HG03460 (cell line): Measurements from ENCODE around the gene KRR1.
"Not testable (repeated sequence)": the region's sequence is repeated elsewhere in the genome, so short reads cannot be mapped to it uniquely, and the experiment has no call there.

ENCODE experiments used
- ATAC-seq: cut with Tn5 transposase; IDR thresholded peaks from one replicate; pipeline ENCODE4 v1.9.1; 2021; ENCODE audit not compliant: unreplicated experiment

The KRR1 gene

DNA sequence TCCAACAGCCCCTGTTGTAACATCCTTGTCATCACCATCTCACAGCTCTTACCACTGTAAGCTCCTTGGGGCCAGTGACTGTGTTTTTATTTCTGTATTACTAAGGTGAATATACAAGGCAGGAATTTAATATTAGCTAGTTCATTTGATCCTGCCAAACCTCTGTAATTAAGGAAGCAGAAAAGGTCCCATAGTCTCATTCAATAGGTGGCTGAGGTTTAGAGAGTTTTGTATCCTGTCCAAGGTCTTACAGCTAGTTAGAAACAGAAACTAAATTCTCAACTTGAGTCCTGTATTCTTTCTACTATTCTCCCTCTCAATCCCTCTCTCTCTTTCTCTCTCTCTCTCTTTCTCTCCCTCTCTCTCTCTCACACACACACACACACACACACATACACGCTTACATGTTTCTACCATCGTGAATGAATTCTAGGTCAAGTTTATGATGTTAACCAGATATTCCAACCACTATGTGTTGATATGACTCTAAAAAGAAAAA lies 31.4 kb downstream of the KRR1 start:
- peak; percentile 41 for ATAC-seq

DNA sequence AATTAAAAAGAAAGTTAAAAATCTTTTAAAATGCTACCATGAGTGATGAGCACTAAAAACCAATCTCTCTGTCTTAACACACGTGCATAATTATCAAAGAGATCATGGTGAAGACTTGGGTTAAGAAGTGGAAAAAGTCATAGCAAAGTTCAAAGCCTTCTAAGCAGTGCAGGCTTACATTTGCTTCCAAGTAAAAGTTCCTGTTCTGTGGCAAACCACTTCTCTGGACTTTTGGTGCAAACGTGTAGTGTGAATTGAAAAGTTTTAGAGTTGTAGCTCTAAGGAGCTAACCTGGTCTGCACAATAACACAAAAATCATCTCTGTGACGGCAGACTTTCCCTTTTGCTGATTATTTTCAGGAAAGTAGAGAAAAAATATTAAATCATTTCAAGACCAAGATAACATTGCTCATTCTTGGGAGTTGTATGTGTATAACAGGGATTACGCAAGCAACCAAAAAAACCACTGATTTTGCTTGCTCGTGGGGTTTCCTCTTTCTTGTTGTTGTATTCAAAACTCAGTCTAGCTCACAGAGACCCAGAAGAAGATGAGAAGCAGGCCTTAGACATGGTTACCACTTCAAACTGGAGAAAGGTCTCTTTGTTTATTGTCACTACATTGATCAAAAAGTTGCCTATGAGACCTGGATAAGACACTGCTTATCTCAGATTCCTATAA lies 33.2 kb downstream of the KRR1 start:
- ATAC-seq = peak; percentile 26

DNA sequence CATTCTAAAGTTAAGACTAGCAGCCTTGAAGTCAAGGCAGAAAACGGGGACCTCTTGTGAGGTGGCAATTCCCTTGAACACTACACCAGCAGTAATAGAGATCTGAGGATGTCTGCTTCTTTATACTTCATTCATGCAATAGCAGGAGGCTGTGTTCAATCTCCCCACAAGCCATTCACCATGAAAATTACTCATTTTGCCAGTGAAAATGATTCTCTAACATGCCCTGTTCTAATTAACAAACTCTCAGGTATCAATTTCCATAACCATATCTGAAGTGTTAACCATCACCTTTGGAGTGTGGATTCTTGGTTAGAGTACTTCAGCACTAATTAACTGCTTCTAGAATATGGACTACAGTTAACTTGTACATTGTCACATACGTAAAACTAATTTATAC lies 34.3 kb downstream of the KRR1 start:
- ATAC-seq = no peak

DNA sequence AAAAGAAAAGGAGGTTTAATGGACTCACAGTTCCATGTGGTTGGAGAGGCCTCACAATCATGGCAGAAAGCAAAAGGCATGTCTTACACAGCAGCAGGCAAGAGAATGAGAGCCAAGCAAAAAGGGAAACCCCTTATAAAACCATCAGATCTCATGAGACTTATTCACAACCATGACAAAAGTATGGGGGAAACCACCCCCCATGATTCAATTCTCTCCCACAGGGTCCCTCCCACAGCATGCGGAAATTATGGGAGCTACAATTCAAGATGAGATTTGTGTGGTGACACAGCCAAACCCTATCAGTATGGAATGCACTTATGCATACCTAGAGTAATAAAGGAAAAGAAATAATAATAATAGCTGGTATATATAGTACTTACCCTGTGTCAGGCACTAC lies 35.3 kb downstream of the KRR1 start:
- no peak for ATAC-seq

GRCh38 chr12:75474116-75474515 lies 37.3 kb downstream of the KRR1 start:
- ATAC-seq = no peak

GRCh38 chr12:75471902-75472890 lies 39.2 kb downstream of the KRR1 start:
- no peak for ATAC-seq

- ATAC-seq = no peak
These were observed 51.2 kb downstream of the KRR1 start for GRCh38 chr12:75460204-75460603.

GRCh38 chr12:75459755-75460154 lies 51.7 kb downstream of the KRR1 start:
- ATAC-seq = no peak

DNA sequence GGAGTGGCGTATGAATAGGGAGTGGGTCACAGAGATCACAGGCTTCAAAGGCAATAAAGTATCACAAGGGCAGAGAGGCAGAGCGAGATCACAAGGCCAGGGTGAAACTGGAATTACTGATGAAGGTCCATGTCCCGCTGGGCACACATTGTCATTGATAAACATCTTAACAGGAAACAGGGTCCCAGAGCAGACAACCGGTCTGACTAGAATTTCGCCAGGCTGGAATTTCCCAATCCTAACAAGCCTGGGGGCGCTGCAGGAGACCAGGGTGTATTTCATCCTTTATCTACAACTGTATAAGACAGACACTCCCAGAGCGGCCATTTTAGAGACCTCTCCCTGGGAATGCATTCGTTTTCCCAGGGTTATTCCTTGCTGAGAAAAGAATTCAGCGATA lies 53.5 kb downstream of the KRR1 start:
- ATAC-seq = not testable (repeated sequence)

- no peak for ATAC-seq
These were observed 54.2 kb downstream of the KRR1 start for GRCh38 chr12:75457191-75457590.

- ATAC-seq = no peak
These were observed 55.6 kb downstream of the KRR1 start for GRCh38 chr12:75455839-75456238.

DNA sequence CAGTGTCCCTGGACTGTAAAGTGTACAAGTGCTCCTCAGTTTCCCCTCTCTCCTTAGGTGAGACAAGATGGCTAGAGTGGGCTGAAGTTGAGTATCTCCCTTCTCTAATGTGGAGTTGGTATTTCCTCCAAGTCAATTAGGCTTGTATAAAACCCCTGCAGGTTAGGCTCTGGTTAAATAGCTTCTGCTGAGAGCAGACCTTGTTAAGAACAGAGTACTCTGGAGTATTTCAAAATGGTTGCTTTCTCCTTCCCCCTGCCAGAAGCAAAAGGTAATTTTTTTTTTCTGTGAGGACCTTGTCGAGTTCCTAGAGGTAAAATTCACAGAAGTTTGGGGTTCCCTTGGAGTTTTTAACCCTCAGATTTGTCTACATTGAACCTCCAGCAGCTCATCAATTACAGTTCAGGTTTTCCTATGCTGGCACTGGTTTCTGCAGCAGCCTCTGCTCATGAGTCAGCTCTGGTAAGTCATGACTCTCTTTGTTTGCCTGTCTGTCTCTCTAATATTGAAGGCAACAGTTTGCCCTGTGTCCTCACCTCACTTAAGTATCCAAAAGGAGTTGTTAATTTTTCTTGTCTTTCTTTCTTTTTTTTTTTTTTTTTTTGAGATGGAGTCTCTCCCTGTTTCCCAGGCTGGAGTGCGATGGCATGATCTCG lies 58.6 kb downstream of the KRR1 start:
- ATAC-seq = no peak

DNA sequence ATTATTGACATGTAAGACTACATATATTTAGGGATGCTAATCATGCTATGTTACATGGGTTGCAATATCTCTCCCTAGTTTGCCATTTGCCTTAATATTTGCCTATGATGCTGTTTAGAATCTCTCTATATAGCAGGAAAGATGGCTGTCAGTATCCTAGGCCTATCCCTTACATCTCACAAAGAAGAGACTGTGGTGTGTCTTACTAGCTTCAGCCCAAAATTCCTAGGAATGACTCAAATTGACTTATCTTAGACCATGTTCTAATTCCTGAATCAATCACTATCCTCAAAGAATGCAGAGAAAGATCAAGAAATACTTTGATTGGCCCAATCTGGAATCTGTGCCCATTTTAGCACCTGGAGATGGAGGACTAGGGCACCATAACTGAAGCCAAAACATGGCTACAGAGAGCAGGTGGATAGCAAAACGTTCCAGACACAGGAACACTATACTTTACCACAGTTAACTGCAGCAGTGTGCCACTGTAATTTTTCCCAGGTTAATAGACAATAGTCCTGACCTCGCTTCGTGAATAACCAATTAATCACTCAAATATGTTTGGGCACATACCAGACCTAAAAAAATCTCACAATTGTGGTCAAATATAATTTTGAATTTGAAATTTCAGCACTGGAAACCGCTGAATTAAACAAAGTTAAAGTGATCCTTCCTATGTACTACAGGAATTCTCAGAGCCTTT lies 63.6 kb downstream of the KRR1 start:
- no peak for ATAC-seq

DNA sequence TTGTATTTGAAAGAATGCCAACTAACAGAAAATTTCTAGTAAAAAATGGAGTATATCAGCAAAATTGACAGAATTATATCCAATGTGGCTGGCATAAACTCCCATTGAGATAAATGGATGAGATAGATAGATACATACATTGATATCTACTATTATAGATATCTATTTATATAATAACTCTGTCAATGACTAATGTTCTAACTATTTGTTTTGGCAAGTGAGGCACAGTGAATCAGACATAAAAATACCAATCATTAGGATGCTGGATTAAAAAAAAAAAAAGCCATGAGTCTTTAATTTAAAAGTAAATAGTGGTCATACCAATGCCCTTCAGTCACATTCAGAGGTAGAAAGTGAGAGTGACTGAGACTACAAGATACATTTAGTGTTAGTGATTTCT lies 64.6 kb downstream of the KRR1 start:
- no peak for ATAC-seq

GRCh38 chr12:75445137-75445507 lies 66.3 kb downstream of the KRR1 start:
- not testable (repeated sequence) for ATAC-seq

DNA sequence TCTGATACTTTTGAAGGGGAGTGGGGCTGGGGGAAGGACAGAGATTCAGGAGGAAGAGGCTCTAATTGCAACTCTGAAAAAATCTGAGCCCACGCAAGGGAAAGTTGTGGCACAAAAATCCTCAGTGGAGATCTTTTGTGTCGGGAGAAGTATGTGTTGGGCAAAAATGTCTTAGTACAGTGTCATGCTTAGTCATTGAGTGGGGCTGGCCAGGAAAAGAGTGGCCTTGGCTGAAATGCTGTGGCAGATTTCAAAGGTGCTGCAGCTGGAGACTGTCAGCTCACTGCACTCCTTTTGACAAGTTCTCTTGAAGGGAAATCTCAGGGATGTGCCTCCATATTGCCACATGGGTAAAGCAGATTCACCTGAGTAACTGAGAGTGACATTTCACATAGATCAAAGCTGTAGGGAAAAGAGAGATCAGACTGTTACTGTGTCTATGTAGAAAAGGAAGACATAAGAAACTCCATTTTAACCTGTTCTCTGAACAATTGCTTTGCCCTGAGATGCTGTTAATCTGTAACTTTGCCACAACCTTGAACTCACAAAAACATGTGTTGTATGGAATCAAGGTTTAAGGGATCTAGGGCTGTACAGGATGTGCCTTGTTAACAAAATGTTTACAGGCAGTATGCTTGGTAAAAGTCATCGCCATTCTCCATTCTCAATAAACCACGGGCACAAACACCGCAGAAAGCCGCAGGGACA lies 66.8 kb downstream of the KRR1 start:
- ATAC-seq = no peak

GRCh38 chr12:75443709-75444108 lies 67.7 kb downstream of the KRR1 start:
- ATAC-seq = no peak

- ATAC-seq = not testable (repeated sequence)
These were observed 69.0 kb downstream of the KRR1 start for GRCh38 chr12:75442454-75442853.

- not testable (repeated sequence) for ATAC-seq
These were observed 69.5 kb downstream of the KRR1 start for GRCh38 chr12:75441687-75442449.
